GM12892 (cell line): Measurements from ENCODE around the gene ARHGEF10L.

ENCODE experiments used
- DNase-seq: peaks from one replicate; pipeline ENCODE4 v3.0.0; 2011; ENCODE audit not compliant: insufficient read length
- FAIRE-seq: peaks from 2 replicates; lab custom pipeline; 2011; peaks lifted over from hg19 to GRCh38; lab: Jason Lieb, UNC
- POLR2A ChIP-seq: IDR thresholded peaks from 2 replicates; pipeline ENCODE4 v1.6.1; 2011; ENCODE audit warnings: low read depth, low read length, control low read depth
- POLR2AphosphoS5 ChIP-seq: IDR thresholded peaks from 2 replicates; pipeline ENCODE4 v1.6.1; 2011; ENCODE audit warnings: low read depth, low read length, control low read depth
- TAF1 ChIP-seq: IDR thresholded peaks from 2 replicates; pipeline ENCODE4 v1.6.1; 2011; ENCODE audit warnings: low read depth, mild to moderate bottlenecking, control low read depth, low read length, borderline replicate concordance

The ARHGEF10L gene

GRCh38 chr1:17594026-17594425 is 54.5 kb downstream of the ARHGEF10L start:
- TF ChIP-seq POLR2A (no peak), POLR2AphosphoS5 (no peak), TAF1 (no peak)
- FAIRE-seq = no peak
- no peak for DNase-seq

GRCh38 chr1:17594690-17595601 is 55.4 kb downstream of the ARHGEF10L start:
- FAIRE-seq (no peak), DNase-seq (no peak)
- TF ChIP-seq POLR2A = no peak

DNA sequence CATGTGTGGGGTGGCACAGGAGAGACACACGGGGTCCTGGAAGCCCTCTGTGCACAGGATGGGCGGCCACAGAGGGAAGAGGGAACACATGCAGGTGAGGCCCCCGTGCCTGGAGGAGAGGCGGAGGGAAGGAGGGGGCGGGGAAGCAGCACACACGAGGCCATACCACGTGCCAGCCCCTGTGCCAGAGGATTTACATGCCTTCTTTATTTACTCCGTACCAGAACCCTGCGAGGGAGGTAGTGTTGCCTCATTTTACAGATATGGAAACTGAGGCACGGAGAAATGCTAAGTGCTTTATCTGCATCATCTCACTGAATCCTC is 56.1 kb downstream of the ARHGEF10L start:
- FAIRE-seq (no peak), DNase-seq (no peak)
- TF ChIP-seq TAF1 (no peak), POLR2A (no peak), POLR2AphosphoS5 (no peak)

DNA sequence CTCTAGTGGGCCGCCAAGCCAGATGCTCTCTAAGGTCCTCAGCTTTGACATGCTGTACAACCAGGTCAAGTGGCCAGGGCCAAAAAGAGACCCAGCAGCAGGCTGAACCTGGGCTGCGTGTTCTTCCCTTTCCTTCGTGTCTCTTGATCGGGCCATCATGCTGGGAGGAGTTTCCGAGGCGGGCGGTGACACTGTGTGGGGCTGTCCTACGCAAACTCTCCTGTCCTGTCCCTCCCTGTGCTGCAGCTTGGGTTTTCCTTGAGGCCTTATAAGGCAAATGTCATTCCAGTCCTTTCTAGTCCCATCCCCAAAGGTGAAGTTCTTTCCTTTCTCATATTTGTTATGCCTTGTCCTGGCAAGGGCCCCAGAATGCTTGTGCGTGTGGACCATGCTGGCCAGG is 56.7 kb downstream of the ARHGEF10L start:
- DNase-seq = no peak
- FAIRE-seq = no peak
- TF ChIP-seq POLR2AphosphoS5 (no peak), TAF1 (no peak), POLR2A (no peak)

GRCh38 chr1:17596651-17597509 is 57.4 kb downstream of the ARHGEF10L start:
- TF ChIP-seq POLR2AphosphoS5 (no peak), TAF1 (no peak), POLR2A (no peak)
- FAIRE-seq (no peak), DNase-seq (no peak)

DNA sequence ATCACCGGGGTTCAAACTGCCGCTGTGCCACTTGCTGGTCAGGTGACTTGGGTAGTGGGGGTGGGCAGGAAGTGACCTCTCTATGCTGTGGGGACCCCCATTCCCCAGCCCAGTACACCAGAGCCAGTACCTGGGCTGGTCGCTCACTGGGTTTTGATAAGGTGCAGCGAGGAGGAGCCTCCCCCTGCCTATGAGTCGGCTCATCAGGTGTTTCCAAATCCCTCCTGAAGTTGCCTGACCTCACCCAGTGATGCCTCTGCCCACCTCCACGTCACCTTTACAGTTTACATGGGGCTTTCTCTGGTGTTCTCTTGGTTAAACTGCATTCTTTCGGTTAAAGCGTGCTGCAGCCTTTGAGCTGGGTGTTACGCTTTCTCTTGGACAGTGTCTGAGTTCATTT is 58.2 kb downstream of the ARHGEF10L start:
- no peak for DNase-seq
- TF ChIP-seq POLR2AphosphoS5 (no peak), TAF1 (no peak), POLR2A (no peak)
- no peak for FAIRE-seq

DNA sequence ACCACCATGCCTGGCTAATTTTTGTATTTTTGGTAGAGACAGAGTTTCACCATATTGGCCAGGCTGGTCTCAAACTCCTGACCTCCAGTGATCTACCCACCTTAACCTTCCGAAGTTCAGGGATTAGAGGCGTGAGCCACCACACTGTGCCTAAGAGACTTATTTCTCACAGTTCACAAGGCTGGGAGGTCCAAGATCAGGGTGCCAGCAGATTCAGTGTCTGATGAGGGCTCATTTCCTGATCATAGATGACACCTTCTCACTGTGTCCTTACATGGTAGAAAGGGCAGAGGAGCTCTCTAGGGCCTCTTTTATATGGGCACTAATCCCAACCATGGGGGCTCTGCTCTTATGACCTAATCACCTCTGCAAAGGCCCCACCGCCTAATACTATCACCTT is 58.8 kb downstream of the ARHGEF10L start:
- DNase-seq = no peak
- no peak for FAIRE-seq
- TF ChIP-seq POLR2A = no peak
- no peak for TF ChIP-seq TAF1
- no peak for TF ChIP-seq POLR2AphosphoS5

- no peak for DNase-seq
- TF ChIP-seq POLR2AphosphoS5 (no peak), POLR2A (no peak), TAF1 (no peak)
- FAIRE-seq = no peak
Observed at GRCh38 chr1:17599291-17599953, 59.9 kb downstream of the ARHGEF10L start.

DNA sequence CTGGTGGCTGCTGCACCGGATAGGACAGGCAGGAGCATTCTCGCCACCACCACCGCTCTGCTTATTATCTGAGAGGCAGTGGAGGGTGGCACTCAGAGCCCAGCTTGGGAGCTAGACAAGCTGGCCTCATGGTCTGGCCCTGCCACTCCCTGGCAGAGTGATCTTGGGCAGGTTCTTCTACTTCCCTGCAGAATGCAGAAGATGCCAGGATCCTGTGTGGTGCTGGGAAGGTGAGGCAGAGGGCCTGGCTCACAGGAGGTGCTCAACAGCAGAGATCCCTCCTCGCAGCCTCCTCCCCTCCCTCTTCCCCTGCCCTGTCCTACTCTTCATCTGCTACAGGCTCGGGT is 60.4 kb downstream of the ARHGEF10L start:
- FAIRE-seq = no peak

GRCh38 chr1:17600321-17600720 is 60.8 kb downstream of the ARHGEF10L start:
- FAIRE-seq (no peak), DNase-seq (no peak)
- TF ChIP-seq POLR2A (no peak), POLR2AphosphoS5 (no peak), TAF1 (no peak)

More for the DNA sequence above, 60.4 kb downstream of the ARHGEF10L start:
- DNase-seq = no peak
- TF ChIP-seq POLR2AphosphoS5 = no peak
- TF ChIP-seq TAF1 = no peak
- no peak for TF ChIP-seq POLR2A

DNA sequence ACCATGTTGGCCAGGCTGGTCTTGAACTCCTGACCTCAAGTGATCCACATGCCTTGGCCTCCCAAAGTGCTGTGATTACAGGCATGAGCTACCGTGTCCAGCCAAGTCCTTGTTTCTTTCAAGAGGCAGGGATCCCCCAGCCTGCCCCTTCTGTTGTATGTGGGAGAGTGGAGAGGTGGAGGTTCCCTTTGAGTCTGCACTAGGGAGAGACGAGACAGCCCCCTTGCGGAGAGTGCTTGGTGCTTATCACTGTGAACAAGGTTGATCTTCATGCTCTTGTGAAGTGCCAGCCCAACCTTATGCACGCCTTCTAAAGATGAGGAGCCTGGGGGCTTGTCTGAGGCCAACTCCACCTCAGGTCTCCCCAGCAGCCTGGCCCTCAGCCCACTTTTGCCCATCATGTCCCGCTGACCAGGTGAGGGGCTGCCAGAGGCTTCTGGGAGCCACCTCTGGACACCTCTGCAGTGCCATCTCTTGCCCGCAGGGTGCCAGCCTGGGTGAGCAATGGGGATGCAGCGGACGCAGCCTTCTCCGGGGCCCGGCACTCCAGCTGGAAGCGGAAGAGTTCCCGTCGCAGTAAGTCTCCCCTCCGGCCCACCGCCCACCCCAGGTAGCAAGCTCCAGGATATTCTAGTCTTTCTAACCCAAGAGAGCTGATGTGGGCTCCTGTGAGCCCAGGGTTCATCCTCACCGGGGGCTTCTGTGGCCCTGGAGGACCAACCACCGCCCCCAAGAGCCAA is 62.3 kb downstream of the ARHGEF10L start:
- no peak for DNase-seq
- no peak for FAIRE-seq
- TF ChIP-seq TAF1 (no peak), POLR2A (no peak), POLR2AphosphoS5 (no peak)
